GM19372 (cell line): ENCODE data around the gene OR6B2.

Source experiments
- ATAC-seq: cut with Tn5 transposase; IDR thresholded peaks from one replicate; pipeline ENCODE4 v1.9.1; 2021; ENCODE audit warnings: mild to moderate bottlenecking, low read depth, moderate library complexity; ENCODE audit not compliant: unreplicated experiment

Gene OR6B2

GRCh38 chr2:239983004-239983778, 47.0 kb downstream of the OR6B2 start:
- ATAC-seq: no peak
